Measurements from ENCODE around the gene TLE4.

DNA sequence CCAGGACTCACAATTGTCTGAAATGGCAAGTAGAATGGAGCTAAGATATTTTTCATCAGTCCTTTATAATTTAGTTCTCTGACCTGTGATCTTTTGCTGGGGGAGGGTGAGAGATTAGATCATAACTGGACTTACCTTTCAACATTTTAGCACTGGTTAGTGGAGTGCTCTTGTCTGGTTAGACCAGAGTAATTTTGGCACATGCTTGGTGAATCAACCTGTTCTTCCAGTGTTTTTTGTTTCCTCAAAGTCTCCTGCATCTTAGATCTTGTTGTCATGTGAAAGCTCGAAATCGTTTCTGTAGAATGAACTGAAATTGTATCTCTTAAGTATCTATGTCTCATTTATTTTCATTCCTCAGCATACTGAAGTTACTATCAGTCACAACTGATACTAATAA lies 122.4 kb downstream of the TLE4 start:
- no peak for TF ChIP-seq POLR2AphosphoS5 (IDR thresholded peaks at IDR 0.05; ENCODE audit: low read depth, low read length)
- no peak for TF ChIP-seq POLR2A (IDR thresholded peaks at IDR 0.05; ENCODE audit: low read depth, low read length)
